ENCODE results near the gene PDZRN3.

The PDZRN3 gene

GRCh38 chr3:73448041-73448440 is 176.7 kb downstream of the PDZRN3 start:
- DNase-seq = no peak

GRCh38 chr3:73447111-73447510 is 177.6 kb downstream of the PDZRN3 start:
- DNase-seq = no peak

GRCh38 chr3:73446467-73447110 is 178.2 kb downstream of the PDZRN3 start:
- no peak for DNase-seq

- no peak for DNase-seq
Observed at GRCh38 chr3:73442886-73443285, 181.9 kb downstream of the PDZRN3 start.

- DNase-seq = no peak
Observed at GRCh38 chr3:73442152-73442551, 182.6 kb downstream of the PDZRN3 start.

GRCh38 chr3:73437828-73438227 is 186.9 kb downstream of the PDZRN3 start:
- no peak for DNase-seq

GRCh38 chr3:73435055-73435454 is 189.7 kb downstream of the PDZRN3 start:
- no peak for DNase-seq

GRCh38 chr3:73433687-73434086 is 191.1 kb downstream of the PDZRN3 start:
- DNase-seq = no peak

GRCh38 chr3:73433079-73433478 is 191.7 kb downstream of the PDZRN3 start:
- no peak for DNase-seq

- no peak for DNase-seq
Observed at GRCh38 chr3:73432706-73433032, 192.1 kb downstream of the PDZRN3 start.

GRCh38 chr3:73432023-73432705 is 192.6 kb downstream of the PDZRN3 start:
- DNase-seq = no peak

GRCh38 chr3:73431183-73431900 is 193.4 kb downstream of the PDZRN3 start:
- no peak for DNase-seq

- no peak for DNase-seq
Observed at GRCh38 chr3:73427048-73427706, 197.6 kb downstream of the PDZRN3 start.

GRCh38 chr3:73426606-73427005 is 198.1 kb downstream of the PDZRN3 start:
- DNase-seq = no peak

GRCh38 chr3:73423116-73423515 is 201.6 kb downstream of the PDZRN3 start:
- DNase-seq = no peak

GRCh38 chr3:73422571-73422970 is 202.2 kb downstream of the PDZRN3 start:
- no peak for DNase-seq

- no peak for DNase-seq
Observed at GRCh38 chr3:73419942-73420341, 204.8 kb downstream of the PDZRN3 start.

GRCh38 chr3:73419179-73419803 is 205.4 kb downstream of the PDZRN3 start:
- DNase-seq = no peak

GRCh38 chr3:73418681-73419080 is 206.1 kb downstream of the PDZRN3 start:
- no peak for DNase-seq

- no peak for DNase-seq
Observed at GRCh38 chr3:73415118-73415517, 209.6 kb downstream of the PDZRN3 start.

GRCh38 chr3:73413619-73414018 is 211.1 kb downstream of the PDZRN3 start:
- no peak for DNase-seq

GRCh38 chr3:73411993-73412392 is 212.7 kb downstream of the PDZRN3 start:
- no peak for DNase-seq

GRCh38 chr3:73411545-73411944 is 213.2 kb downstream of the PDZRN3 start:
- DNase-seq = no peak

Data from SHP77 treated with DMSO at 0.1 percent for 48 hours (cell line).